Parathyroid adenoma (tissue), 2 donors: Measurements from ENCODE around the gene ANKRD63.

Experiments used
- H2AFZ ChIP-seq: fragments of 300-600 bp; sonication (generic); one replicate; pipeline ENCODE4 v1.7.0; 2017; ENCODE audit warnings: antibody characterized with exemption, mild to moderate bottlenecking
- H3K27ac ChIP-seq: fragments of 300-600 bp; sonication (generic); one replicate; pipeline ENCODE4 v1.7.0; 2017
- H3K27me3 ChIP-seq: fragments of 300-600 bp; sonication (generic); one replicate; pipeline ENCODE4 v1.7.0; 2017; ENCODE audit warnings: low read length; ENCODE audit not compliant: control insufficient read depth, insufficient read depth
- H3K36me3 ChIP-seq: fragments of 300-600 bp; sonication (generic); one replicate; pipeline ENCODE4 v1.7.0; 2017; ENCODE audit warnings: low read length; ENCODE audit not compliant: control insufficient read depth, insufficient read depth
- H3K4me1 ChIP-seq: fragments of 300-600 bp; sonication (generic); one replicate; pipeline ENCODE4 v1.7.0; 2017; ENCODE audit warnings: control low read depth
- H3K4me2 ChIP-seq: fragments of 300-600 bp; sonication (generic); one replicate; pipeline ENCODE4 v1.7.0; 2017; ENCODE audit warnings: low read length
- H3K4me3 ChIP-seq: fragments of 300-600 bp; sonication (generic); one replicate; pipeline ENCODE4 v1.7.0; 2017; ENCODE audit warnings: low read depth, low read length
- H3K79me2 ChIP-seq: fragments of 300-600 bp; sonication (generic); one replicate; pipeline ENCODE4 v1.7.0; 2017; ENCODE audit warnings: control low read depth
- H3K9ac ChIP-seq: fragments of 300-600 bp; sonication (generic); one replicate; pipeline ENCODE4 v1.7.0; 2017; ENCODE audit warnings: mild to moderate bottlenecking
- H3K9me3 ChIP-seq: fragments of 300-600 bp; sonication (generic); one replicate; pipeline ENCODE4 v1.7.0; 2017; ENCODE audit warnings: low read length; ENCODE audit not compliant: control insufficient read depth
- TF ChIP-seq, protein P1 (sequence below): fragments of 300-600 bp; sonication (generic); IDR thresholded peaks from one replicate; pipeline ENCODE4 v1.7.0; 2017; ENCODE audit warnings: antibody characterized with exemption, mild to moderate bottlenecking
- donor health status: primary hyperparathyroidism.

ANKRD63 gene

DNA sequence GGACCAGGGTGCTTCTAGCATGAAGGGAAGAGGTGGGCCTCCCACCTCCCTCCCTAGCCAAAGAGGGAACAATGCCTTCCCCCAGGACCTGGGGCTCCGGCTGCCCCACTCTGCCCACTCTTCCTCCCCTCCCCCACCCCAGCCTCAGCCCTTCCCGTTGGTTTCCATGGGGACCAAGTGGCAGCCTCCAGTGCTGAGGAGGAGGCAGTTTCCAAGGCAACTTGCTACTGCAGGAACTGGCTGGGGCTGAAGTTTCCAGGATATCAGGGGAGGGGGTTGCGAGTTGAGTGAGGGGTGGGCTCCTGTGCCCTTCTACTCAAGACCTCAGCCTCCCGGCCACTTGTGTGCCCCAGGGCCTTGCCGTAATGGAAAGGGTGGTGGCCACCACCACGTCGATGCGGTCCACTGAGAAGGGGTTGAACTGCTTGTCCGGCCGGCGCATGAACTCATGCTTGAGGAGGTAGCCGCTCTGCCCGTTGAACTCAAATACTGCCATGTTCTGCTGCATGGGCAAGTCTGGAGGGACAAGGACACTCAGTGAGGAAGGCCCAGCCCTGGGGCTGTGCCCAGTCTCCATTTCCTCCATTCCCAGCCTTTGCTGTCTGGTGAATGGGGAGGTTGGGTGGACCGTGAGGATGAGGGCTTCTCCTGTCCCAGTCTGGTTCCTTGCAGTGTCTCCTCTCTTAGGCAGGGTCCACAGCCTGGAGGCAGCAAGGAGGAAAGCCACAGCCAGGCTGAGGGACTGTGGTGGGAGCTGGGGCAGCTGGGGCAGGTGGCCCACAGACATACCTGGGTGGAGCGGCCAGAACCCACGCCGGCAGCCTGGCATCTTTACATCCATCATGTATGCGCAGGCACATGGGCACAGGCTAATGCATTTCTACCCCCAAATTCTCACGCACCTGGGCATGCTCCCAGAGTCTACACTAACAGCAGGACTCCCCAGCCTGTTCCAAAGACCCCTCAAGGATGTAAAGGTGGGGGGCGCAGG, 11.3 kb upstream of the ANKRD63 start:
- Histone ChIP-seq H3K27me3 (no peaks in the 10 kb centered on the region), H3K4me3 (no peak overlapping the region), H3K9me3 (no peaks in the 10 kb centered on the region), H3K4me2 (no peak overlapping the region), H3K27ac (no peak overlapping the region), H3K9ac (no peak overlapping the region), H3K79me2 (no peaks in the 10 kb centered on the region), H2AFZ (no peak overlapping the region), H3K4me1 (no peaks in the 10 kb centered on the region), H3K36me3 (no peaks in the 10 kb centered on the region)
- TF ChIP-seq, protein P1, sequence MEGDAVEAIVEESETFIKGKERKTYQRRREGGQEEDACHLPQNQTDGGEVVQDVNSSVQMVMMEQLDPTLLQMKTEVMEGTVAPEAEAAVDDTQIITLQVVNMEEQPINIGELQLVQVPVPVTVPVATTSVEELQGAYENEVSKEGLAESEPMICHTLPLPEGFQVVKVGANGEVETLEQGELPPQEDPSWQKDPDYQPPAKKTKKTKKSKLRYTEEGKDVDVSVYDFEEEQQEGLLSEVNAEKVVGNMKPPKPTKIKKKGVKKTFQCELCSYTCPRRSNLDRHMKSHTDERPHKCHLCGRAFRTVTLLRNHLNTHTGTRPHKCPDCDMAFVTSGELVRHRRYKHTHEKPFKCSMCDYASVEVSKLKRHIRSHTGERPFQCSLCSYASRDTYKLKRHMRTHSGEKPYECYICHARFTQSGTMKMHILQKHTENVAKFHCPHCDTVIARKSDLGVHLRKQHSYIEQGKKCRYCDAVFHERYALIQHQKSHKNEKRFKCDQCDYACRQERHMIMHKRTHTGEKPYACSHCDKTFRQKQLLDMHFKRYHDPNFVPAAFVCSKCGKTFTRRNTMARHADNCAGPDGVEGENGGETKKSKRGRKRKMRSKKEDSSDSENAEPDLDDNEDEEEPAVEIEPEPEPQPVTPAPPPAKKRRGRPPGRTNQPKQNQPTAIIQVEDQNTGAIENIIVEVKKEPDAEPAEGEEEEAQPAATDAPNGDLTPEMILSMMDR: no peak

DNA sequence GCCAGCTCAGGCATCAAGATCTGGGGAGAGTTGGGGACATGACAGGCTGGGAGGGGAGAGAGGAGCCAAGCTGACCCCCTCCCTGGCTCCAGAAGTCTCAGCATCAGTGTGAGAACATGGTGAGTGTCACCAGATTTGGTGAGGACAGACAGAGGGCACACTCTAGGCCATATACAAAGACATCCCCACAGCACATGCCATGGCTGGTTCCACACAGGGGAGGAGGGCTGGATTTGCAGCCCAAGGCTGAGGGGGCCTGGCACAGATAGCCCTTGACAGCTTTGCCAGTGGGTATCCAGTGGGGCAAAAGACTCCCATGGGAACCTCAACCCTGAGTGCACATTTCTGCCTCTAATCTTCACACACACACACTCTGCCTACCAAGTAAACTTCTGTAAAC, 10.1 kb upstream of the ANKRD63 start:
- Histone ChIP-seq H3K9ac (no peak overlapping the region), H3K9me3 (no peaks in the 10 kb centered on the region), H3K4me1 (no peaks in the 10 kb centered on the region), H2AFZ (no peak overlapping the region), H3K27me3 (no peaks in the 10 kb centered on the region), H3K4me3 (no peak overlapping the region), H3K4me2 (no peak overlapping the region), H3K36me3 (no peaks in the 10 kb centered on the region), H3K27ac (no peak overlapping the region), H3K79me2 (no peaks in the 10 kb centered on the region)
- TF ChIP-seq, protein P1: no peak

DNA sequence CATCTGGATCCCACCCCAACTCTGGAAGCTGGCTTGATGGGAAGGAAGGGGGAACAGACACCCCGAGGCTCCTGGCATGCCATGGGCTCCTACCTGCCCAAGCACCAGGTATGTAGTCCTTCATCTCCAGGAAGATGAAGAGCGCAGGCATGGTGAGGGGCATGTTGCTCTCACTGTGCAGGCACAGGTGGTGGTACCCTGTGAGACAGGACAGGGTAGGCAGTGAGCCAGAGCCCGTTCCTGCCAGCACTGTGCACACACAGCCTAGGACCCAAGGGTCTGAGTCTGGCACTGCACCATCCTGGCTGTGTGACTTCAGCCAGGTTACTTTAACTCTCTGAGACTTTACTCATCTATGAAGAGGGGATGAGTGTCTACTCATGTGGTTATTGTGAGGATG, 9.4 kb upstream of the ANKRD63 start:
- Histone ChIP-seq H3K4me3 (no peak overlapping the region), H3K9me3 (no peaks in the 10 kb centered on the region), H3K36me3 (no peaks in the 10 kb centered on the region), H3K79me2 (no peaks in the 10 kb centered on the region), H3K27ac (no peak overlapping the region), H3K4me1 (no peaks in the 10 kb centered on the region), H2AFZ (no peak overlapping the region), H3K4me2 (no peak overlapping the region), H3K9ac (no peak overlapping the region), H3K27me3 (no peaks in the 10 kb centered on the region)
- TF ChIP-seq, protein P1: no peak

DNA sequence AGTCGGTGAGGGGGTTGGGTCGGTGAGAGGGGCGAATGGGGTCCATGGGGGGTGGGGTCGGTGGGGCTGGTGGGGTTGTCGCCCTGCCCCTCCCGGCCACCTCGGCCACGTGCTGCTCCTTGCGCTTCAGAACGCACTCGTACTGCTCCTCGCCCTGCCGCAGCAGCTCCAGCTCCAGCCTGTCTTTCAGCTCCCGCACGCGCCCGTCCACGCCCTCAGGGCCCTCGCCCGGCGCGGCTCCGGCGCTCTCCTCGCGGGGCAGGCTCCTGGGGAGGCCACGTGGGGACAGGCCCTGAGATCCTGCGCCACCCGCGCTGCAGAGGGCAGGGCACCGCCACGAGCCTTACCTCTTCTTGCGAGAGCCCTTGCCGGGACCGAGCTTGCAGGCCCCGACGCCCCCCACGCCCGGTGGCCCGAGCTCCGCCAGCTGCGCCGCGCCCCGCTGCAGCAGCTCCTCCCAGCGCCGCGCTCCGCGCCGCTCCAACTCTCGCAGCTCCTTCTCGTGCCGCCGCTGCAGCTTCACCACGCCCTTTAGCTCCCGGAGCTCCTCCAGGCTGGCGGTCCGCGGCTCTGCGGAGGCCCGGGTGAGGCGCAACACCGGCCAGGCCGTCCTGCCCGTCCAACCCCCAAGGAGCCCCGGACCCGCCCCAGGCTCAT, 8.2 kb upstream of the ANKRD63 start:
- H3K27ac ChIP-seq: no peak overlapping the region
- no peak overlapping the region for H3K4me3 ChIP-seq
- H2AFZ ChIP-seq: peak overlapping the region; percentile 65
- H3K9ac ChIP-seq: no peak overlapping the region
- peak overlapping the region; percentile 62 for H3K4me2 ChIP-seq
- no peaks in the 10 kb centered on the region for H3K9me3 ChIP-seq
- no peaks in the 10 kb centered on the region for H3K36me3 ChIP-seq
- no peaks in the 10 kb centered on the region for H3K4me1 ChIP-seq
- no peaks in the 10 kb centered on the region for H3K79me2 ChIP-seq
- H3K27me3 ChIP-seq: no peaks in the 10 kb centered on the region
- TF ChIP-seq, protein P1: no peak
